Thyroid gland (tissue), 4 donors: ENCODE measurements around the gene APOH. TPM values are rescaled to one million over a fixed set of nuclear protein-coding genes. Genes with fewer than 3 reads are reported as not detected.
"Not testable (repeated sequence)": the region's sequence is repeated elsewhere in the genome, so short reads cannot be mapped to it uniquely, and the experiment has no call there.

ENCODE experiments used
- DNase-seq, 2 donors: peaks; one replicate each; pipeline ENCODE4 v3.0.0-alpha.2; 2019
- H3K27ac ChIP-seq, 3 donors: fragments of 200-600 bp; sonication (generic); 1 replicate in 2 of 3; 2 replicates in 1 of 3; pipeline ENCODE4 v1.5.1; 2016 to 2019; ENCODE audit warnings: mild to moderate bottlenecking in 1 of 3, moderate library complexity in 1 of 3
- H3K27me3 ChIP-seq: fragments of 200-600 bp; sonication (generic); one replicate; pipeline ENCODE4 v1.5.1; 2019
- H3K36me3 ChIP-seq, 2 donors: fragments of 200-600 bp; sonication (generic); one replicate each; pipeline ENCODE4 v1.5.1; 2016 to 2019
- H3K4me1 ChIP-seq, 2 donors: fragments of 200-600 bp; sonication (generic); one replicate each; pipeline ENCODE4 v1.5.1; 2017 to 2019
- H3K4me3 ChIP-seq, 3 donors: fragments of 200-600 bp; sonication (generic); replicated peaks in 1 of 3; 1 replicate in 2 of 3; 2 replicates in 1 of 3; pipeline ENCODE4 v1.5.1; 2016; ENCODE audit warnings: mild to moderate bottlenecking in 1 of 3
- H3K9me3 ChIP-seq: fragments of 200-600 bp; sonication (generic); one replicate; pipeline ENCODE4 v1.5.1; 2017
- CTCF ChIP-seq, 6 experiments: fragments of 200-600 bp in 3 of 6; fragments of 450-650 bp in 3 of 6; sonication (generic) in 3 of 6; IDR thresholded peaks; one replicate each; pipeline ENCODE4 v1.5.1; 2016 to 2019; ENCODE audit warnings: antibody characterized with exemption in 6 of 6, mild to moderate bottlenecking in 2 of 6, inconsistent platforms in 1 of 6, moderate library complexity in 1 of 6
- POLR2A ChIP-seq, 2 donors: fragments of 450-650 bp; IDR thresholded peaks; one replicate each; pipeline ENCODE4 v1.6.1; 2017; ENCODE audit warnings: antibody characterized with exemption in 2 of 2, mild to moderate bottlenecking in 2 of 2, moderate library complexity in 1 of 2
- WGBS, 2 donors: methylation state at CpG; one replicate each; pipeline ENCODE4 v1.1.5; 2017; 5-methylcytosine and 5-hydroxymethylcytosine counted together
- intact Hi-C: fragments of 100-400 bp; cut with DNase I; formaldehyde crosslinking; loops from one replicate; pipeline ENCODE4 v1.15.1; 2023
- total RNA-seq, 4 donors: library from RNA; depleted of rRNA; stranded (reverse); fragments of >200 nt; gene quantifications; one replicate each; pipeline ENCODE4 v1.2.3, GENCODE V29; 2016

Gene APOH
- total RNA-seq, 4 donors from 2014 or later: not detected

- TF ChIP-seq CTCF (IDR thresholded peaks at IDR 0.05): peak in 4 of 6 experiments; percentile 72 to 89 (median 86)
- TF ChIP-seq POLR2A (IDR thresholded peaks at IDR 0.05): no peak
- Histone ChIP-seq H3K4me1 (no peaks in the 10 kb centered on the region), H3K4me3 (no peak overlapping the region), H3K36me3 (no peaks in the 10 kb centered on the region), H3K27me3 (no peaks in the 10 kb centered on the region), H3K9me3 (no peaks in the 10 kb centered on the region), H3K27ac (no peak overlapping the region)
- intact Hi-C loops: loop anchor here (2.0 to 10.0 kb wide), 2 partner anchors 312 to 420 kb away; no protein-coding TSS in a partner anchor
- peak; percentile 4 to 8 for DNase-seq
- WGBS, 2 donors: 27% methylated on average over 4 of the region's 4 CpGs
These were observed 25.9 kb upstream of the APOH start for GRCh38 chr17:66255112-66255511.

- WGBS, 2 donors: 82 to 85% methylated on average over 8 of the region's 8 CpGs
- not testable (repeated sequence) for H3K36me3 ChIP-seq, H3K4me1 ChIP-seq, H3K27ac ChIP-seq, H3K9me3 ChIP-seq, DNase-seq, H3K27me3 ChIP-seq, H3K4me3 ChIP-seq
- intact Hi-C loops: loop anchor here (10.0 kb wide), 1 partner anchor 421 kb away; no protein-coding TSS in a partner anchor
These were observed 24.2 kb upstream of the APOH start for GRCh38 chr17:66253458-66253857.

- H3K4me3 ChIP-seq: no peak overlapping the region
- H3K4me1 ChIP-seq: no peaks in the 10 kb centered on the region
- TF ChIP-seq POLR2A (IDR thresholded peaks at IDR 0.05): no peak
- no peak for TF ChIP-seq CTCF (IDR thresholded peaks at IDR 0.05)
- H3K9me3 ChIP-seq: no peaks in the 10 kb centered on the region
- H3K36me3 ChIP-seq: no peaks in the 10 kb centered on the region
- H3K27me3 ChIP-seq: no peaks in the 10 kb centered on the region
- intact Hi-C loops: loop anchor here (10.0 kb wide), 1 partner anchor 424 kb away; no protein-coding TSS in a partner anchor
- H3K27ac ChIP-seq: no peak overlapping the region
- no peak for DNase-seq
- WGBS, 2 donors: 95 to 97% methylated on average over 3 of the region's 3 CpGs
These were observed 21.5 kb upstream of the APOH start for GRCh38 chr17:66250686-66251085.

GRCh38 chr17:66248285-66248684, 19.1 kb upstream of the APOH start:
- no peaks in the 10 kb centered on the region for H3K9me3 ChIP-seq
- WGBS, 2 donors: 79 to 82% methylated on average over 5 of the region's 5 CpGs
- H3K27ac ChIP-seq: no peak overlapping the region
- no peak overlapping the region for H3K4me3 ChIP-seq
- DNase-seq: no peak
- intact Hi-C loops: no loop called here
- no peaks in the 10 kb centered on the region for H3K4me1 ChIP-seq
- no peaks in the 10 kb centered on the region for H3K36me3 ChIP-seq
- no peaks in the 10 kb centered on the region for H3K27me3 ChIP-seq
- TF ChIP-seq CTCF (IDR thresholded peaks at IDR 0.05): no peak
- TF ChIP-seq POLR2A (IDR thresholded peaks at IDR 0.05): no peak

GRCh38 chr17:66241839-66242238, 12.6 kb upstream of the APOH start:
- H3K4me3 ChIP-seq: no peak overlapping the region
- no peaks in the 10 kb centered on the region for H3K36me3 ChIP-seq
- WGBS, 2 donors: 25 to 40% methylated on average over 1 of the region's 1 CpG
- H3K27ac ChIP-seq: no peak overlapping the region
- H3K9me3 ChIP-seq: no peaks in the 10 kb centered on the region
- no peaks in the 10 kb centered on the region for H3K4me1 ChIP-seq
- TF ChIP-seq CTCF (IDR thresholded peaks at IDR 0.05): no peak
- TF ChIP-seq POLR2A (IDR thresholded peaks at IDR 0.05): no peak
- intact Hi-C loops: no loop called here
- no peaks in the 10 kb centered on the region for H3K27me3 ChIP-seq
- DNase-seq: peak in 1 of 2 donors; percentile 2

GRCh38 chr17:66240630-66241029, 11.4 kb upstream of the APOH start:
- no peak for DNase-seq
- 76 to 78% methylated on average over 3 of the region's 3 CpGs for WGBS, 2 donors
- H3K4me3 ChIP-seq: no peak overlapping the region
- TF ChIP-seq POLR2A (IDR thresholded peaks at IDR 0.05) (no peak), CTCF (IDR thresholded peaks at IDR 0.05) (no peak)
- intact Hi-C loops: no loop called here
- no peaks in the 10 kb centered on the region for H3K27me3 ChIP-seq
- no peaks in the 10 kb centered on the region for H3K4me1 ChIP-seq
- H3K27ac ChIP-seq: no peak overlapping the region
- H3K36me3 ChIP-seq: no peaks in the 10 kb centered on the region
- no peaks in the 10 kb centered on the region for H3K9me3 ChIP-seq
